Trophoblast cell (in vitro differentiated cells and primary cell): ENCODE results near the gene MS4A8.
"Not testable (repeated sequence)": the region's sequence is repeated elsewhere in the genome, so short reads cannot be mapped to it uniquely, and the experiment has no call there.

Source experiments
- DNase-seq, 2 donors: peaks; one replicate each; pipeline ENCODE4 v3.0.0-alpha.2; 2016
- H2AFZ ChIP-seq: 2 replicates; pipeline ENCODE4 v1.6.1; 2013; ENCODE audit warnings: low read length, moderate library complexity, mild to moderate bottlenecking; ENCODE audit not compliant: insufficient read depth, poor library complexity
- H2AK5ac ChIP-seq: 2 replicates; pipeline ENCODE4 v1.6.1; 2013; ENCODE audit warnings: mild to moderate bottlenecking, low read length
- H2BK120ac ChIP-seq: 2 replicates; pipeline ENCODE4 v1.6.1; 2013; ENCODE audit warnings: low read length, mild to moderate bottlenecking, moderate library complexity; ENCODE audit not compliant: insufficient read depth, poor library complexity
- H2BK12ac ChIP-seq: 2 replicates; pipeline ENCODE4 v1.6.1; 2013; ENCODE audit warnings: mild to moderate bottlenecking, low read length, moderate library complexity
- H2BK5ac ChIP-seq: 2 replicates; pipeline ENCODE4 v1.6.1; 2013; ENCODE audit warnings: low read length, low read depth, moderate library complexity, mild to moderate bottlenecking; ENCODE audit not compliant: poor library complexity
- H3K14ac ChIP-seq: 2 replicates; pipeline ENCODE4 v1.6.1; 2013; ENCODE audit warnings: mild to moderate bottlenecking, low read length
- H3K18ac ChIP-seq: 2 replicates; pipeline ENCODE4 v1.6.1; 2013; ENCODE audit warnings: mild to moderate bottlenecking, low read length
- H3K23ac ChIP-seq: 2 replicates; pipeline ENCODE4 v1.6.1; 2013; ENCODE audit warnings: low read length
- H3K27ac ChIP-seq: 2 replicates; pipeline ENCODE4 v1.5.1; 2013; ENCODE audit warnings: low read depth, mild to moderate bottlenecking, inconsistent platforms, low read length, moderate library complexity
- H3K27me3 ChIP-seq: 2 replicates; pipeline ENCODE4 v1.6.1; 2013; ENCODE audit warnings: inconsistent platforms, mild to moderate bottlenecking, low read length, moderate library complexity; ENCODE audit not compliant: insufficient read depth
- H3K36me3 ChIP-seq, 2 experiments: 1 replicate in 1 of 2; 2 replicates in 1 of 2; pipeline ENCODE4 v1.6.1; 2013; ENCODE audit warnings: low read length in 2 of 2, mild to moderate bottlenecking in 2 of 2, moderate library complexity in 1 of 2; ENCODE audit not compliant: insufficient read depth in 2 of 2, control insufficient read depth in 1 of 2
- H3K4ac ChIP-seq: 2 replicates; pipeline ENCODE4 v1.6.1; 2013; ENCODE audit warnings: low read depth, mild to moderate bottlenecking, low read length, moderate library complexity
- H3K4me1 ChIP-seq, 2 experiments: 1 replicate in 1 of 2; 2 replicates in 1 of 2; pipeline ENCODE4 v1.6.1; 2013; ENCODE audit warnings: low read length in 2 of 2, mild to moderate bottlenecking in 2 of 2, moderate library complexity in 1 of 2; ENCODE audit not compliant: insufficient read depth in 2 of 2, control insufficient read depth in 1 of 2
- H3K4me2 ChIP-seq: 2 replicates; pipeline ENCODE4 v1.6.1; 2013; ENCODE audit warnings: inconsistent platforms, mild to moderate bottlenecking, low read length, moderate library complexity
- H3K4me3 ChIP-seq: 2 replicates; pipeline ENCODE4 v1.5.1; 2013; ENCODE audit warnings: mild to moderate bottlenecking, low read depth, low read length, inconsistent platforms
- H3K79me1 ChIP-seq: one replicate; pipeline ENCODE4 v1.6.1; 2013; ENCODE audit warnings: low read length
- H3K79me2 ChIP-seq: 2 replicates; pipeline ENCODE4 v1.6.1; 2013; ENCODE audit warnings: low read length, mild to moderate bottlenecking; ENCODE audit not compliant: control insufficient read depth, insufficient read depth, poor library complexity
- H3K9ac ChIP-seq: 2 replicates; pipeline ENCODE4 v1.6.1; 2013; ENCODE audit warnings: mild to moderate bottlenecking, low read length
- H3K9me3 ChIP-seq: 2 replicates; pipeline ENCODE4 v1.6.1; 2013; ENCODE audit warnings: low read depth, mild to moderate bottlenecking, control low read depth, inconsistent platforms, low read length; ENCODE audit not compliant: insufficient read depth
- H4K12ac ChIP-seq: 2 replicates; pipeline ENCODE4 v1.6.1; 2013; ENCODE audit warnings: low read depth, mild to moderate bottlenecking, low read length, moderate library complexity
- H4K8ac ChIP-seq: 2 replicates; pipeline ENCODE4 v1.6.1; 2013; ENCODE audit warnings: low read depth, mild to moderate bottlenecking, low read length, moderate library complexity
- H4K91ac ChIP-seq: one replicate; pipeline ENCODE4 v1.6.1; 2013; ENCODE audit warnings: low read depth, mild to moderate bottlenecking, low read length, moderate library complexity
- WGBS: extraction: QIAGEN DNeasy Blood & Tissue Kit; methylation state at CpG from one replicate; pipeline ENCODE4 v1.1.7; 2013; ENCODE audit warnings: missing lambda C conversion rate; ENCODE audit not compliant: insufficient read length, insufficient coverage; ENCODE audit errors: extremely low coverage; 5-methylcytosine and 5-hydroxymethylcytosine counted together

Gene MS4A8

GRCh38 chr11:60754887-60755286, 55.5 kb downstream of the MS4A8 start:
- no peak overlapping the region for H3K18ac ChIP-seq
- H2BK120ac ChIP-seq, result no peak overlapping the region
- H3K27me3 ChIP-seq, result no peaks in the 10 kb centered on the region
- no peak overlapping the region for H3K4me3 ChIP-seq
- no peak overlapping the region for H3K4ac ChIP-seq
- no peak overlapping the region for H3K23ac ChIP-seq
- H3K4me2 ChIP-seq, result no peak overlapping the region
- H2BK12ac ChIP-seq, result no peak overlapping the region
- DNase-seq, result no peak
- H2AK5ac ChIP-seq, result no peak overlapping the region
- no peak overlapping the region for H2BK5ac ChIP-seq
- no peak overlapping the region for H3K9ac ChIP-seq
- H3K79me2 ChIP-seq, result no peaks in the 10 kb centered on the region
- H3K4me1 ChIP-seq, result no peaks in the 10 kb centered on the region
- no peak overlapping the region for H4K8ac ChIP-seq
- no peaks in the 10 kb centered on the region for H3K79me1 ChIP-seq
- H3K14ac ChIP-seq, result no peak overlapping the region
- no peaks in the 10 kb centered on the region for H3K36me3 ChIP-seq
- H2AFZ ChIP-seq, result no peak overlapping the region
- H3K9me3 ChIP-seq, result no peaks in the 10 kb centered on the region
- WGBS, result no CpG with 5 or more reads among the region's 6 CpGs
- H4K91ac ChIP-seq, result no peak overlapping the region
- no peak overlapping the region for H4K12ac ChIP-seq
- H3K27ac ChIP-seq, result no peak overlapping the region

DNA sequence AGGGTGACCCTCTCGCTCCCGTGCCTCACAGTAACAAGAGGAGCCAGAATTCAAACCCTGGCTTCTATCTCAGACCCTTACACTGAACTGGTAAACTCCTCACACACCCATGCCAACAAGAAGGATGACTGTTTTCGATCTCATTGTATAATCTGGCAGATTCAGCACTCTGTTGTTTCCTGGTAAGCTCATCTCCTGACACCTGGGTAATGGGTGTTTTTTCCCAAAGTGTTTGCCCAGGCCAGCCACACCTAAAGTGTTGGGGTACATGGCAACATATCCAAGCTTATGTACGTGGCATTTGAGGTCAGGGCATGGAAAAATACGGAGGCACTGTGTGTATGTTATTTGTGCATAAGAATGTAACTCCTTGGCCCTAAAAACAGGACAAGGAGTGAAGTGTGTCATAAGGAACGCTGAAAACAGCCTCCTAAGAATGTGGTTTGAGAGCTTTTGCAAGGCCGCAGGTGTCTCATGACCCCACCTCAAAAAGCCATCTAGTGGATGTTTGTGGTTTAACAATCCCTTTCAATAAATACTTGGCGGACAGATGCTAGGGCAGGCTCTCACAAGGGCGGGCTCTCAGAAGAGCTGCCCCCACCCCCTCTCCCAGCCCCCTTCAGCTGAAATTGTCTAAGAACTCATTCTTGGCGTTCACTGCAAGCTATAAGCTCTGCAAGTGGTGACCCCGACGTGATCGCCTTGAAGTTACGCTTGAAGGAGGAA, 57.1 kb downstream of the MS4A8 start, which contains the start of gene MS4A15:
TSS of gene MS4A15 (plus strand) at position 561 of the 726 bp plus-strand sequence. CDS start 6,867 bp downstream, outside the sequence.
- no peak within 1 kb of the TSS for H3K18ac ChIP-seq
- no CpG with 5 or more reads among the region's 14 CpGs for WGBS
- H2AK5ac ChIP-seq, result no peak within 1 kb of the TSS

GRCh38 chr11:60757231-60757800, 57.9 kb downstream of the MS4A8 start:
- no peak overlapping the region for H3K27ac ChIP-seq

More for the DNA sequence above, 57.1 kb downstream of the MS4A8 start, which contains the start of gene MS4A15:
- DNase-seq, result peak; percentile 74 to 92
- H3K79me1 ChIP-seq, result no peaks in the 10 kb centered on the region
- no peak within 1 kb of the TSS for H3K9ac ChIP-seq
- no peak within 1 kb of the TSS for H2AFZ ChIP-seq
- no peak within 1 kb of the TSS for H4K8ac ChIP-seq
- no peak within 1 kb of the TSS for H2BK12ac ChIP-seq
- no peak within 1 kb of the TSS for H2BK120ac ChIP-seq
- H3K27ac ChIP-seq, result peak within 1 kb of the TSS; percentile 4
- H3K4me2 ChIP-seq, result no peak within 1 kb of the TSS
- no peaks in the 10 kb centered on the region for H3K9me3 ChIP-seq
- no peaks in the 10 kb centered on the region for H3K36me3 ChIP-seq
- H4K12ac ChIP-seq, result no peak within 1 kb of the TSS
- H4K91ac ChIP-seq, result peak within 1 kb of the TSS; percentile 45
- no peak within 1 kb of the TSS for H2BK5ac ChIP-seq
- H3K27me3 ChIP-seq, result no peaks in the 10 kb centered on the region
- H3K79me2 ChIP-seq, result no peaks in the 10 kb centered on the region
- no peak within 1 kb of the TSS for H3K4ac ChIP-seq
- H3K14ac ChIP-seq, result no peak within 1 kb of the TSS
- no peaks in the 10 kb centered on the region for H3K4me1 ChIP-seq
- no peak within 1 kb of the TSS for H3K23ac ChIP-seq
- no peak within 1 kb of the TSS for H3K4me3 ChIP-seq

DNA sequence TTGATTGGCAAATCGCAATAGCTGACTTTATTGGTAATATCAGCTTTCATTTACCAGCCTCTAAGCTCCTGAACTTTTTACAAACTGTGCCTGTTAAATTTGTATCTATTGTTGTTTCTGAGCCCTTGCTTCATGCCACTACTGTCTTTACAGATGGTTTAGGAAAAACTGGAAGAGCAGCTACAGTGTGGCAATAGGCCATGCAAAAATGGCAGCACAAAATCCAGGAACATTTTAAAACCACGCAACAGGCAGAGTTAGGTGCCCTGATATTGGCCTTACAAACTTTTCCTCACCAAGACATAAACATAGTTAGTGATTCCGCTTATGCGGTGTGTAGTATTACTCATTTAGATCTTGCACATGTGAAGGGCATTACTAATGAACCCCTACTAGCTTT, 59.3 kb downstream of the MS4A8 start:
- not testable (repeated sequence) for H4K8ac ChIP-seq, H2AK5ac ChIP-seq, H3K79me1 ChIP-seq, H3K27me3 ChIP-seq, H3K4me1 ChIP-seq, H3K36me3 ChIP-seq, H2BK120ac ChIP-seq, H4K12ac ChIP-seq, H3K4ac ChIP-seq, H3K9me3 ChIP-seq, H3K4me2 ChIP-seq, H3K4me3 ChIP-seq, H2AFZ ChIP-seq, H2BK12ac ChIP-seq, H3K18ac ChIP-seq, H3K23ac ChIP-seq, H3K14ac ChIP-seq, H4K91ac ChIP-seq, H3K79me2 ChIP-seq, H2BK5ac ChIP-seq, H3K27ac ChIP-seq, H3K9ac ChIP-seq
- WGBS, result no CpG with 5 or more reads among the region's 4 CpGs
- peak; percentile 59 to 70 for DNase-seq

More at GRCh38 chr11:60757231-60757800, 57.9 kb downstream of the MS4A8 start:
- Histone ChIP-seq H3K36me3 (no peaks in the 10 kb centered on the region), H2BK5ac (no peak overlapping the region), H4K8ac (no peak overlapping the region), H3K18ac (no peak overlapping the region), H4K91ac (no peak overlapping the region), H3K79me2 (no peaks in the 10 kb centered on the region), H2BK12ac (no peak overlapping the region), H3K23ac (no peak overlapping the region), H3K4me2 (no peak overlapping the region), H3K27me3 (no peaks in the 10 kb centered on the region), H4K12ac (no peak overlapping the region), H3K14ac (no peak overlapping the region), H3K79me1 (no peaks in the 10 kb centered on the region), H2BK120ac (no peak overlapping the region), H3K4me3 (no peak overlapping the region), H2AK5ac (no peak overlapping the region), H2AFZ (no peak overlapping the region), H3K4ac (no peak overlapping the region), H3K9me3 (no peaks in the 10 kb centered on the region), H3K9ac (no peak overlapping the region), H3K4me1 (no peaks in the 10 kb centered on the region)
- no peak for DNase-seq
- WGBS, result no CpG with 5 or more reads among the region's 19 CpGs
